Activated naive CD4-positive, alpha-beta T cell treated with anti-CD3 and anti-CD28 coated beads, Interleukin-2, amount 10 ng/mL, durations not matched to agents 7 days and 5 days (primary cell): ENCODE results near the gene NAV1.

ENCODE experiments used
- CTCF ChIA-PET: fragments of 350-600 bp; sonication (Branson Sonifier 250); formaldehyde crosslinking; loops from one replicate; lab custom pipeline; 2021; ENCODE audit warnings: antibody characterized with exemption; lab: Charles Lee
- DNase-seq: peaks from one replicate; pipeline ENCODE4 v3.0.0-alpha.2; 2020
- H3K27ac Mint-ChIP-seq: one replicate; pipeline ENCODE4 v1.8.0; 2021; ENCODE audit warnings: mild to moderate bottlenecking, moderate library complexity, mixed read lengths
- H3K27me3 Mint-ChIP-seq: one replicate; pipeline ENCODE4 v1.8.0; 2021; ENCODE audit warnings: mild to moderate bottlenecking, mixed read lengths
- H3K36me3 Mint-ChIP-seq: one replicate; pipeline ENCODE4 v1.8.0; 2021; ENCODE audit warnings: mixed read lengths
- H3K4me1 Mint-ChIP-seq: one replicate; pipeline ENCODE4 v1.8.0; 2021; ENCODE audit warnings: mixed read lengths
- H3K4me3 Mint-ChIP-seq: one replicate; pipeline ENCODE4 v1.8.0; 2021; ENCODE audit warnings: mild to moderate bottlenecking, moderate library complexity, mixed read lengths
- H3K9me3 Mint-ChIP-seq: one replicate; pipeline ENCODE4 v1.8.0; 2021; ENCODE audit warnings: mixed read lengths

NAV1 gene

DNA sequence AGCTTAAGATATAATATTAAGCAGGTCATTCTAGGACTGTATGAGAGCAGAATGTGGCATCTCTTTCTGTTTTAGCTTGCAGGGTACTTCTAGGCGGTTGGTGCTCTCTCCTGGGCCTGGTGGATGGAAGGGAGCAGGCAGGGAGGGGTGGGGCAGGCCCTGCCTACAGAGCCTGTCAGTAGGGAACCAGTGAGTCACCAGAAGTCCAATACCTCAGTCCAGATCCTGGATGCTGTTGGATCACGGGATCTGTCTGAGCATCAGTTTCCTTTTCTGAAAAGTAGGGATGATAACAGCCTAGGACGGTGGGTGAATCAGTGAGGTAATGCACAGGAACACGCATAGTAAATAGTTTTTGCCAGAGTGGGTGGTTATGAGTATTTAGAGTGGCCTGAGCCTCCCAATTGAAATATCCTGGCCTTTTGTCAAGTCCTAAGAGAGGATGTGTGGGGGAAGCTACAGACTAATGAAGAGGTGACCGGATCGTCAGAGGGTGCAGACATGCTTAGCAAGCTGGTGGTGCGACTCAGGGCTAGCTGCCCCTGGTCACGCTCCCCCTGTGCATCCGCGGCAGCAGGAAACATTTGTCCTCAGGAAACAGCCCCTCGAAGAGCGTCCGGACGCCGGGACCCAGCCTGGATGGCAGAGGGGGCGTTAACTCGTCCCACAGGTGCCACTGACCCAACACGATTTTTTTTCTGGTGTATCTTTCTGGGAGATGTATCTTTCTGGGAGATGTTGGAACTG lies 23.9 kb downstream of the NAV1 start:
- peaks cover 3% of the 10 kb centered on the region for H3K4me1 Mint-ChIP-seq
- peaks cover 14% of the 10 kb centered on the region for H3K27me3 Mint-ChIP-seq
- H3K4me3 Mint-ChIP-seq, result no peak overlapping the region
- no peaks in the 10 kb centered on the region for H3K36me3 Mint-ChIP-seq
- DNase-seq, result no peak
- H3K27ac Mint-ChIP-seq, result no peak overlapping the region
- no peaks in the 10 kb centered on the region for H3K9me3 Mint-ChIP-seq
- CTCF ChIA-PET, result interaction anchor here (6.4 to 8.0 kb wide), 2 partner anchors 144 to 232 kb away, joined by 61 to 145 read pairs; no protein-coding TSS in a partner anchor

DNA sequence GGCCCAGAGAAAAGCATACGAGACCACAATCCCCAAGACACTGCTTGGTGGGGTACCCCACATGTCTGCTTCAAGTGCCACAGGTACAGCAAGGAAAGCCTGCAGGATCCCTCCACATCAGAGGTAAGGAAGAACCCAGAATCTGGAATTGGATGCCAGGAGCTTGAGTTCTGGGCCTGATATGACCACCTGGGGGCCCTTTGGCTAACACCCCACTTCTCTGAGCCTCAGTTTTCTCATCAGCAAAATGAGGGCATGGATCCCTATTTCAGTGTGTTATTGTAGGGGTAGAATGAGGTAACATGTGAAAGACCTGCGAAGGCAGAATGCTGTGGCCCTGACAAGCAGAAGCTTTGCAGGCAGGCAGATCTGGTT lies 24.5 kb downstream of the NAV1 start:
- no peak for DNase-seq
- Mint-ChIP-seq H3K9me3 (no peaks in the 10 kb centered on the region), H3K36me3 (no peaks in the 10 kb centered on the region), H3K4me3 (no peak overlapping the region), H3K27ac (no peak overlapping the region), H3K27me3 (peaks cover 14% of the 10 kb centered on the region), H3K4me1 (peaks cover 3% of the 10 kb centered on the region)
- CTCF ChIA-PET, result interaction anchor here (6.4 to 8.0 kb wide), 2 partner anchors 143 to 232 kb away, joined by 61 to 145 read pairs; no protein-coding TSS in a partner anchor

DNA sequence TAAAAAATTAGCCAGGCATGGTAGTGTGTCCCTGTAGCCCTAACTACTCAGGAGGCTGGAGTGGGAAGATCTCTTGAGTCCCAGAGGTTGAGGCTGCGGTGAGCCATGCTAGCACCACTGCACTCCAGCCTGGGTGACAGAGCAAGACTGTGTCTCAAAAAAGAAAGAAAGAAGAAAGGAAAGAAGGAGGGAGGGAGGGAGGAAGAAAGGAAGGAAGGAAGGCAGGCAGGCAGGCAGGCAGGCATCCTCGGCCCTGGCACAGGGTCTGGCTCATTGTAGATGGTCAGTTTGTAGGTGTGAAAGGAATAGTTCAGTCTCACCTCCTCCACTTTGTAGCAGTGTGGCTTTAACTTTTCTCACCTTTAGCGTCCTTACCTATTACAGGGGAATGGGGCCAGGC lies 25.0 kb downstream of the NAV1 start:
- H3K9me3 Mint-ChIP-seq, result no peaks in the 10 kb centered on the region
- H3K4me3 Mint-ChIP-seq, result no peak overlapping the region
- CTCF ChIA-PET, result interaction anchor here (1.2 to 8.0 kb wide), 2 partner anchors 143 to 145 kb away, joined by 4 to 145 read pairs; no protein-coding TSS in a partner anchor
- peaks cover 3% of the 10 kb centered on the region for H3K4me1 Mint-ChIP-seq
- H3K27ac Mint-ChIP-seq, result no peak overlapping the region
- no peaks in the 10 kb centered on the region for H3K36me3 Mint-ChIP-seq
- H3K27me3 Mint-ChIP-seq, result peaks cover 14% of the 10 kb centered on the region
- no peak for DNase-seq

DNA sequence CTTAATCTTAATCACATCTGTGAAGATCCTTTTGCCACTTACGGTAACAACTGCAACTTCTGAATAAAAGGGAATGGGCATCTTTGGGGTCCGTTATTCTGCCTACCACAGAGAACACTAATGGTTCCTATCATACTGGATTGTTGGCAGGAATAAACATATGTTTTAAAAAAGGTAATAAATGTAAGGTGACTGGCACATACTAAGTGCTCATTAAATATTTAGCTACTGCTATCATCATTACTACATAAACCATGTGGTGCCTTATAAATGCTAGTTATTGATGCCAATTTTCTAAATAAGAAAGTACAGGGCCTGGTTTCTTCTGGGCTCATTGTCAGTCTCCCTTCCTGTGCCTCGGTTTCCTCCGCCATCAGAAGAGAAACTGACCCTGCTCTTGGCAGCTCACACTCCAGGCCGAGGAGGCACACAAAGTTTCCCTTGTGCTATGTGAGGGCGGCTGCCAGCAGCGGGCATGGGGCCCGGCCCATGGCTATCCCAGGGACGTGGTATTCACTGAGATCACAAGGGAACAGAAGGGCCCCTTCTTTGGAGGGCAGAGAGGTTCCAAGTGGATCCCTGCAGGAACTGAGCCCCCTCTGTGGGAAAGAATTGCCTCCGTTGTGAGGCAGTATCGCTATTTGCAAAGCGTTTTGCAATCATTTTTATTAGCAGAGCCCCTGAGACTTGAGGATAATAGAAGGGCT lies 26.2 kb downstream of the NAV1 start:
- Mint-ChIP-seq H3K4me3 (no peak overlapping the region), H3K27me3 (peaks cover 12% of the 10 kb centered on the region), H3K4me1 (peaks cover 3% of the 10 kb centered on the region), H3K9me3 (no peaks in the 10 kb centered on the region), H3K36me3 (no peaks in the 10 kb centered on the region), H3K27ac (no peak overlapping the region)
- CTCF ChIA-PET, result interaction anchor here (1.0 to 1.2 kb wide), 2 partner anchors 34 to 144 kb away, joined by 3 to 4 read pairs; no protein-coding TSS in a partner anchor
- DNase-seq, result no peak

DNA sequence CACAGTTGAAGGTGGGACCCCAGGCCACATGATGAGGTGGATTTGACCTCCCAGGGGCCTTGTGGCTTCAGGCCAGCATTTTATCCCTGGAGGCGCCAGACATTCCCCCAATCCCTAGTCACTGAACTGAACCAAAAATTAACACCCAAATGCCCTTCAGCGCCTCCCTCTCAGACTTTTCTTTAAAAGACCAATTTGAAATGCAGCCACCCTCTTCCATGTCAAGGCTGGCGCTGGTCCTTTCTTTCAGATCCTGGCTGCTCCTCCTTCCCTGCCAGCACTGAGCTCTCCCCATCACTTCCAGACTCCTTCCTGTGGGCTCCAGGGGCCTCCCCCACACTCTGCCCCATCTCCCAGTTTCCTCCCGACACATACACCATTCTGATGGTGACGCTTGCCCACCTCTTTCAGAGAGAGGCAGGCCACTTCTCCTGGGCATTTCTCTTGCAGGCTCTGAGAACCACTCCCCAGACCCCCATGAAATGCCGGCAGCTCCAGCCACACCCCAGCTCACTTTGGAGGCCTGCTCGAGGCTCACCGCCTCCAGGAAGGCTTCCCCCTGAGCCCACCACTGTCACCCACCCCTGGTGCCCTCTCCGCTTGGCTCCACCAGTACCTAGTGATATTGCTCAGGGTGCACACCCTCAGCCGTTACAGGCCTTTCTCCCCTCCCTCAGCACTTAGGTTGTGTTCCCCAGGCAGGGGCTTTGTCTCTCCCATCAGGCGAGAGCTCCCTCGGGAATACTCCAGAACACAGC lies 27.0 kb downstream of the NAV1 start:
- DNase-seq, result no peak
- H3K27ac Mint-ChIP-seq, result no peak overlapping the region
- peaks cover 11% of the 10 kb centered on the region for H3K27me3 Mint-ChIP-seq
- CTCF ChIA-PET, result interaction anchor here (0.7 to 0.8 kb wide), 2 partner anchors 139 to 267 kb away, joined by 3 to 4 read pairs; no protein-coding TSS in a partner anchor
- H3K4me3 Mint-ChIP-seq, result no peak overlapping the region
- peaks cover 2% of the 10 kb centered on the region for H3K4me1 Mint-ChIP-seq
- no peaks in the 10 kb centered on the region for H3K9me3 Mint-ChIP-seq
- H3K36me3 Mint-ChIP-seq, result no peaks in the 10 kb centered on the region

DNA sequence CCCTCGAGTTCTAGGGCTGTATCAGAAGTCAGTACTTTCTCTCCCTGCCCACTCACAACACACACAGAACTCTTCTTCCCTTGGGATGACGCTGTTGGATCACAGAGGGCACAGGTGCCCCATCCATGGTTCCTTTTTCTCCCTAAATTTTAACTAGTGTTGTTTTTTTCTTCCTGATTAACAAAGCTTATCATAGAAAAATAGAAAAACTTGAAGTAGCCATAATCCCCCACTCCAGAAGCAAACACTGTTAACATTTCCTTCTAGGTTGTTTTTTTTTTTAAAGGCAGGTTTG lies 27.5 kb downstream of the NAV1 start:
- Mint-ChIP-seq H3K27me3 (peaks cover 11% of the 10 kb centered on the region), H3K4me1 (no peaks in the 10 kb centered on the region)

DNA sequence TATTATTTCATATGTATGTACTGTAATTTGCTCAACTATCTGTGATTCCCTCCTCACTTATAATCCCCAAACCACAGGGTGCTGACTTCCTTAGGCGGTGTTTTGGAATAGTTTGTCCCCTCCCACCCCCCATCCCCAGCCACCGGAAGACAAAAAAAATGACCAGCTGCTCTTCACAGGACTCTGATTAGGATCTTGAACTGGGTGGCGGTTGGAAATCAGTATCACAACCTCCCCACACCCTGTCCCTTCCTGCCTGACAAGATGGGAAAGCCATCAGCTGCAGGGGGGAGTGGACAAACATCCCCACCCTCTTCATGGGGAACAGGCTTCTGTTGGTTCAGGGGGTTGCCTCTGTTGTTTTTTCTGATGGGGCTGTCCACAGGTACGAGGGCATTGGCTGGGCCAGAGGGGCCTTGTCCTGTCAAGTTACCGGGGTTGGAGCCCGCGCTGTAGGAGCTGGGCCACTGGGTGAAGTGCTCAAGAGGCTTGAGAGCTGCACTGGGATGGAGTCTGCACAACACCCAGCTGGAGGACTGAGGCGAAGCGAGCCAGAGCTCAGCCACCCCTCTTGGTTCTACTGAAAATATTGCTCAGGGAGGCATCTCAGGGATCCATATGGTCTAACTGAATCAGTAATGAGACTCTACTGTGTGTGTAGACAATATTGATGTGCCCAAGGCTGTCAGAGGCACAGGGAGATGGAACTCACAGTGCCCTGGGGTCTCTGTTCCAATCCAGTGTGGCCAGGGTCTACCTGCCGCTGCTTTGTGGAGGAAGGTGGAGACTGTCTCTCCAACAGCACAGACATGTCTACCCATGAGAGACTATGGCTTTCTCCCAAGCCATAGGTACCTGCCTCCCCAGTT lies 28.2 kb downstream of the NAV1 start:
- DNase-seq, result no peak
- Mint-ChIP-seq H3K4me1 (no peaks in the 10 kb centered on the region), H3K4me3 (no peak overlapping the region), H3K36me3 (no peaks in the 10 kb centered on the region), H3K27me3 (peaks cover 11% of the 10 kb centered on the region), H3K27ac (no peak overlapping the region), H3K9me3 (no peaks in the 10 kb centered on the region)
- CTCF ChIA-PET, result interaction anchor here (0.7 to 2.8 kb wide), 2 partner anchors 8 to 265 kb away, joined by 3 to 12 read pairs; no protein-coding TSS in a partner anchor

More for the DNA sequence above, 27.5 kb downstream of the NAV1 start:
- Mint-ChIP-seq H3K27ac (no peak overlapping the region), H3K9me3 (no peaks in the 10 kb centered on the region), H3K4me3 (no peak overlapping the region), H3K36me3 (no peaks in the 10 kb centered on the region)
- no peak for DNase-seq
- CTCF ChIA-PET, result interaction anchor here (0.7 to 0.8 kb wide), 2 partner anchors 139 to 266 kb away, joined by 3 to 4 read pairs; no protein-coding TSS in a partner anchor

DNA sequence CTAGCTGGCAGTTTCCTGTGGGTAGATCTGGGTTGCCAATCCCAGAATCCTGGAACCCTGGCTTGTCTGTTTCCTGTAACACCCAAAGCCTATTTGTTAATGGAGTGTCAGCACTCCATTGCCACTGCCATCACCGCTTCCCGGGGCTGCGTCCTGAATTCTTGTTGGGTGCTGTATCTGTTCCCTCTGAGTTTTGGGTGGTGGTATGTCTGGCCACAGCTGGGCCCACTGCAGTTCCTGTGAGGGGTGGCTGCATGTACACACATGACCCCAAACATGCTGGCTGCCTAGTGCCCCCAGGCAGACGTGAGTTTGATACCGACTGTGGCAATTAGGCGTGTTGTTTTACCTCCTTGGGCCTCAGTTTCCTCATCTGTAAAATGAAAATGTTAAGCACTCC lies 29.3 kb downstream of the NAV1 start:
- peaks cover 4% of the 10 kb centered on the region for H3K4me1 Mint-ChIP-seq
- H3K27me3 Mint-ChIP-seq, result peaks cover 11% of the 10 kb centered on the region
- H3K36me3 Mint-ChIP-seq, result no peaks in the 10 kb centered on the region
- H3K9me3 Mint-ChIP-seq, result no peaks in the 10 kb centered on the region
- no peak overlapping the region for H3K27ac Mint-ChIP-seq
- DNase-seq, result no peak
- CTCF ChIA-PET, result interaction anchor here (2.8 kb wide), 1 partner anchor 9 kb away, joined by 12 read pairs; no protein-coding TSS in a partner anchor
- H3K4me3 Mint-ChIP-seq, result no peak overlapping the region

DNA sequence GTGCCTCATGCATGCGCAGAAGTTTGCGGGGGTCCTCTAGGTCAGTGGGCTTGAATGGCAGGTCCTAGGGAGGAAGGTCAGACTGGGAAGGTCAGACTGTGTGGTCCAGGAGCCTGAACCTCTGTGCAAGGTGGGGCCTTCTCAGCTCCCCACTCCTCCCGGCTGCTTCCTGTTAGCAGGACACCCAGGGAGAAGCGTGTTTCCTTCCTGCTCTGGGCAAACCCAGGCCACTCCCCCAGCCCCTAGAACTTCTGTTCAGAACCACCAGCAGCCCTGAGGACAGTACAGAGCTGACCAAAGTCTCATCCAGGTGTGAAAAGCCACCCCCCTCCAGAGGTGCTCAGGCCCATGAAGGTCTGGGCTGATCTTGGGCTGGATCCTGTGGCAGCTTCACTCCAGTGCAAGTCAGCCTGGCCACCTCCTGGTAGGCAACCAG lies 29.9 kb downstream of the NAV1 start:
- DNase-seq, result no peak
- CTCF ChIA-PET, result interaction anchor here (2.8 kb wide), 1 partner anchor 10 kb away, joined by 12 read pairs; no protein-coding TSS in a partner anchor
- Mint-ChIP-seq H3K36me3 (no peaks in the 10 kb centered on the region), H3K27me3 (peaks cover 11% of the 10 kb centered on the region), H3K27ac (no peak overlapping the region), H3K4me1 (peaks cover 7% of the 10 kb centered on the region), H3K9me3 (no peaks in the 10 kb centered on the region), H3K4me3 (no peak overlapping the region)

DNA sequence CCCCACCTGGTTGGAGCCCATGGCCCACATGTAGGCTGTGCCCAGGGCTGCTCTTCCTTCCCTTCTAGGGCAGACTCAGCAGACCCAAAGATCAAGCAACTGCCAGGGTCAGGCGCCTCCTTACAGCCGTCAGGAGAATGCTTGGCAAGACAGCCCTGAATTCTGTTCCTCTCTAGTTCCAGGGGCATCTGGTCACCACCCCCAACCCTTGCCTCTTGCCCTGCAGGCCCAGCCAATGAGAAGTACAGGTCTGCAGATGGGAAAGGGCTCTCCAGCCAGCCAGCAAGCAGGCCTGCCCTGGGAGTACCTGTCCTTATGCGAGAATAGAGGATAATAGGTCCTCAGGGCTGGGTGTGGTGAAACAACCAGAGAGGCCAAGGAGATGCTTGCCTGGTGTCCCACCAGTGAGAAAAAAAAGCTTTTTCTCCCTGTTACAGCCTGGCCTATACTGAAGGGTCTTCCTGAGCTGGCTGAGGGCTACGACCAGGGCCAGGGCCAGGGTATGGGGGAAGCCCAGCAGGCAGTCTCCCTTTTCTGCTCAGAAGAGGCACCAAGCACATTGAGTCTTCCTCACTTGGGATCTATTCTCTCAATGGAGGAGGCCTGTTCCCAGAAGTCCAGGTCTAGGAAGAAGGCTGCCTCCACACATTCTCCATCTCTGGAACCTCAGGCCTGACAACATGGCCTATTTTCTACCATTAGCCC lies 31.4 kb downstream of the NAV1 start:
- H3K36me3 Mint-ChIP-seq, result no peaks in the 10 kb centered on the region
- H3K27ac Mint-ChIP-seq, result no peak overlapping the region
- CTCF ChIA-PET, result interaction anchor here (0.7 to 2.8 kb wide), 3 partner anchors 11 to 135 kb away, joined by 3 to 12 read pairs (median 3); no protein-coding TSS in a partner anchor
- no peaks in the 10 kb centered on the region for H3K9me3 Mint-ChIP-seq
- DNase-seq, result no peak
- no peak overlapping the region for H3K4me3 Mint-ChIP-seq
- H3K4me1 Mint-ChIP-seq, result peaks cover 7% of the 10 kb centered on the region
- peaks cover 23% of the 10 kb centered on the region for H3K27me3 Mint-ChIP-seq

DNA sequence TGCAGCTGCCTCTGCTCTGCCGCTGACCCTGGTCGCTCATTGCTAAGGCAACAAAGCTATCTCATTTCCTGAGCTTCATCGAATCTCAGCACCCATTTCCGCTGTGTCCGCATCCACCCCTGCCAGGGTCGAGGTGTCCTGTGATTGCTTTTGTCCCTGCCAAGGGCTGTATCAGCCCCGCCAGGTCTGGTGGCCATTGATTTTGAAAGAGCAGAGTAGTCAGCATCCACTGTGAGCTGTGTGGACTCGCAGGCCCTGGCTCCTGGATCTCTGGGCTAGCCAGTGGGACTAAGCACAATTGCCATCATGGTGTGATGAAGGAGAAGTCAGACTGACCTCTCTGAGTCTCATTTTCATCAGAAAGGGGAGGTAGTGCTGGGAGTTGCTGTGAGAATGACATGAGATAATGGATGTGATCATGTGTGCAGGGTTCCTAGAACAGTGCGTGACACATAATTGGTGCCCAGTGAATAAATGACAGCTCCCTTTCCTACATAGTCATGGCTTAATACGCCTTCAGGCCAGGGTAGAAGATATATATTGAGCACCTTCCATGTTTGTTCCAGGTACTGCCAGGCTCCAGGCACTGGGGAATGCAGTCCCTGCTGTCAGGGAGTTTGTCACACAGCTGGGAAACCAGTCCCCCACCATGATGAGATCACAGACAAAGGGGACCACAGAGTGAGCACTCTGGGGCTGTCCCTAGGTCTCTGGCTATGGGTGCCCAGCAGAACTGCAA lies 32.1 kb downstream of the NAV1 start:
- CTCF ChIA-PET, result interaction anchor here (1.0 kb wide), 1 partner anchor 58 kb away, joined by 3 read pairs; no protein-coding TSS in a partner anchor
- Mint-ChIP-seq H3K36me3 (no peaks in the 10 kb centered on the region), H3K4me1 (peaks cover 7% of the 10 kb centered on the region), H3K27me3 (peaks cover 23% of the 10 kb centered on the region), H3K27ac (no peak overlapping the region), H3K4me3 (no peak overlapping the region), H3K9me3 (no peaks in the 10 kb centered on the region)
- DNase-seq, result no peak

DNA sequence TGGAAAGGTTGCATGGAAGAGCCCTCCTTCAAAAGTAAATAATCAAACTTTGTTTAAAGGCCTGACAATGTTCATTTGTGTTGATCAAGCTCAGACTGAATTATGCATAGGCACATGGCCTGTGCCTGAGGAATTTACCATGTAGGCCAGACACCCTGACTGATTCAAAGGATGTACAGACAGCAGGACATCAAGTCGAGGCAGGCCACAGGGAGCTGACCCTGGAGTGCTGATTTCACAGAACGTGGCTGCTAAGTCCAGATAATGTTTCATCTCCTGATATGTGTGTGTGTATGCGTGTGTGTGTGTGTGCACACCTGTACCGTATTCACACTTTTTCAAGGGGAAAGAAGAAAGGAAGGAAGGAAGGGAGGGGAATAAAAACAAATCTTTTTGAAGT lies 34.1 kb downstream of the NAV1 start:
- CTCF ChIA-PET, result interaction anchor here (1.2 to 1.4 kb wide), 2 partner anchors 13 to 221 kb away, joined by 3 to 4 read pairs; no protein-coding TSS in a partner anchor
- DNase-seq, result no peak
- Mint-ChIP-seq H3K4me1 (peaks cover 12% of the 10 kb centered on the region), H3K27me3 (peaks cover 23% of the 10 kb centered on the region), H3K27ac (no peak overlapping the region), H3K36me3 (no peaks in the 10 kb centered on the region), H3K9me3 (peaks cover 4% of the 10 kb centered on the region), H3K4me3 (no peak overlapping the region)
